HepG2 (cell line): ENCODE results near the gene HSPA1L. TPM values are rescaled to one million over a fixed set of nuclear protein-coding genes. Genes with fewer than 3 reads are reported as not detected.

Source experiments
- ARNT2 ChIP-seq: sonication (generic); formaldehyde crosslinking; IDR thresholded peaks from 2 replicates; pipeline ENCODE4 v1.8.0; 2022; ENCODE audit warnings: mild to moderate bottlenecking, low read depth, missing genetic modification reagents, moderate library complexity
- IKZF1 ChIP-seq: fragments of 450-650 bp; IDR thresholded peaks from 2 replicates; pipeline ENCODE4 v1.7.1; 2016
- JDP2 ChIP-seq: sonication (generic); formaldehyde crosslinking; IDR thresholded peaks from 2 replicates; pipeline ENCODE4 v1.8.1; 2022; ENCODE audit warnings: missing genetic modification reagents, borderline replicate concordance
- LCORL ChIP-seq, 2 experiments: fragments of 450-650 bp in 1 of 2; sonication (generic) in 1 of 2; formaldehyde crosslinking in 1 of 2; IDR thresholded peaks; 2 replicates each; pipeline versions ENCODE4 v1.5.0 to v1.6.1; 2017 to 2020; ENCODE audit warnings: antibody characterized with exemption in 1 of 2, missing genetic modification reagents in 1 of 2
- SSRP1 ChIP-seq: IDR thresholded peaks from 2 replicates; pipeline ENCODE4 v1.6.1; 2016; ENCODE audit warnings: control low read depth
- XBP1 ChIP-seq: sonication (generic); formaldehyde crosslinking; IDR thresholded peaks from 2 replicates; pipeline ENCODE4 v1.5.0; 2020; ENCODE audit warnings: missing genetic modification reagents
- ZFP36L2 ChIP-seq: sonication (generic); formaldehyde crosslinking; IDR thresholded peaks from 2 replicates; pipeline ENCODE4 v1.4.0; 2020; ENCODE audit warnings: missing genetic modification reagents
- ZNF143 ChIP-seq: sonication (generic); formaldehyde crosslinking; IDR thresholded peaks from 2 replicates; pipeline ENCODE4 v1.4.0; 2020; ENCODE audit warnings: missing genetic modification reagents
- ZNF24 ChIP-seq: fragments of 450-650 bp; IDR thresholded peaks from 2 replicates; pipeline ENCODE4 v1.6.1; 2017; ENCODE audit warnings: antibody characterized with exemption, mild to moderate bottlenecking
- ZNF572 ChIP-seq: sonication (generic); formaldehyde crosslinking; IDR thresholded peaks from 2 replicates; pipeline ENCODE4 v1.5.1; 2020; ENCODE audit warnings: mild to moderate bottlenecking, missing genetic modification reagents
- ZNF589 ChIP-seq: sonication (generic); formaldehyde crosslinking; conservative IDR thresholded peaks from 2 replicates; pipeline ENCODE4 v1.8.0; 2022; ENCODE audit warnings: mild to moderate bottlenecking, moderate library complexity, missing genetic modification reagents
- ZNF713 ChIP-seq: sonication (generic); formaldehyde crosslinking; IDR thresholded peaks from 2 replicates; pipeline ENCODE4 v1.4.0; 2020; ENCODE audit warnings: mild to moderate bottlenecking, missing genetic modification reagents
- ZSCAN20 ChIP-seq: sonication (generic); formaldehyde crosslinking; IDR thresholded peaks from 2 replicates; pipeline ENCODE4 v1.4.0; 2020; ENCODE audit warnings: missing genetic modification reagents, mild to moderate bottlenecking, borderline replicate concordance
- polyA plus RNA-seq, 8 experiments: library from polyadenylated mRNA; depleted of rRNA in 3 of 8; stranded (reverse) in 7 of 8; unstranded in 1 of 8; fragments of >200 nt; fragmentation: Illumina TruSeq in 4 of 8; extraction: Trizol in 4 of 8; gene quantifications; 2 replicates each; pipeline versions ENCODE4 v1.2.1 to v1.2.3, GENCODE V29; 2011 to 2016; ENCODE audit warnings: low read depth in 4 of 8, missing spikeins in 1 of 8, mixed read lengths in 1 of 8; ENCODE audit not compliant: insufficient read depth in 1 of 8
- total RNA-seq, 5 experiments: library from RNA; depleted of rRNA; stranded (reverse); fragments of >200 nt; fragmentation: Illumina TruSeq; extraction: Trizol; gene quantifications; 2 replicates each; pipeline ENCODE4 v1.2.3, GENCODE V29; 2016; ENCODE audit warnings: low read depth in 1 of 5
- TF ChIP-seq, protein P1 (sequence below): sonication (generic); formaldehyde crosslinking; IDR thresholded peaks from 2 replicates; pipeline ENCODE4 v1.8.1; 2023; ENCODE audit warnings: mild to moderate bottlenecking, missing genetic modification reagents
- TF ChIP-seq, protein P2 (sequence below): sonication (generic); formaldehyde crosslinking; IDR thresholded peaks from 2 replicates; pipeline ENCODE4 v1.8.1; 2023; ENCODE audit warnings: mild to moderate bottlenecking, moderate library complexity, missing genetic modification reagents
- TF ChIP-seq, protein P3 (sequence below): sonication (generic); formaldehyde crosslinking; IDR thresholded peaks from 2 replicates; pipeline ENCODE4 v1.5.1; 2020; ENCODE audit warnings: missing genetic modification reagents, mild to moderate bottlenecking, borderline replicate concordance
- TF ChIP-seq, protein P4 (sequence below): sonication (generic); formaldehyde crosslinking; conservative IDR thresholded peaks from 2 replicates; pipeline ENCODE4 v1.8.1; 2023; ENCODE audit warnings: missing genetic modification reagents
- TF ChIP-seq, protein P5 (sequence below): IDR thresholded peaks from 2 replicates; pipeline ENCODE4 v1.6.1; 2016
- TF ChIP-seq, protein P6 (sequence below): sonication (generic); formaldehyde crosslinking; IDR thresholded peaks from 2 replicates; pipeline ENCODE4 v1.9.0; 2022; ENCODE audit warnings: missing genetic modification reagents, mild to moderate bottlenecking, borderline replicate concordance

Gene HSPA1L
- total and polyA plus RNA-seq, 2 of the 13 experiments (the other 11 are each of a cell fraction or from before 2014, with no cell fraction given), result 0.55 to 1.0 TPM

DNA sequence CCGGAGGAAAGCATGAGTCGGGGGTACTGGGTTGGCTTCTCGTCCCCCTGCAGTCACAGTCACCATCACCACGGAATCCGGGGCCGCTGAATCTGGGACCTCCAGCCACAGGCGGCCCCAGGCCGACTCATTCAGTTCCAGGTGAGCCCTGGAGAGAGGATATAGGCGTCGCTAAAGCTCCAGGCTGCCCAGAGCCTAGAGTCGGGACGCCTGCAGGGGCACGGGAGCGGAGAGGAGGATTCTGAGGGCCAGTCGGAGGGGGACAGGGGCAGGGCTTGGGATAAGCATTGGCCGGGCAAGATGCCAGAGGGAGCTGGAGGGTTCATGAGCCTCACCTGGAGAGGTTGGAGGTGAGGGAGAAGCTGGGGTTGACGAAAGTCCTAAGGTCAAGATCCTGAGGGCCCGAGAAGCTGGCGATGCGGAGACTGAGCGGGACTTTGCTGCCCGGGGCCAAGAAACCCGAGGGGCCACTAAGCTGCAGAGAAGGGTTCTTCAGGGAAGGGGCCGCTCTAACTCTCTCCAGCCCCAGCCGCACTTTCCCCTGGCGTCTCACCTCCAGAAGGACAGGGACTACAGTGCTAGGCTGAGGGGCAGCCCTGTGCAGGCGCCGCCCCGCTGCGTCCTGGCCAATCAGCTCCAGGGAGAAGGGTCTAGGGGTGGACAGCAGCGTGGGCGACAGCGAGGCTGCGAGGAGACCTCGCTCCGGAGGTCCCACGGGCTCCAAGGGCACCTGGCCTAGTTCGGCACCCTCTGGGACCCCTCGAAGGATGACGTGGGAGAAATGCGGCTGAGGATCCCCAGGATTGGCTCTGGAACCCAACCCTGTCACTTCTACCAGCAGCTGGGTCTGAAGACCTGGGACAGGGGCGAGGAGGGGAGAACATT lies 48.9 kb downstream of the HSPA1L start (continued):
- TF ChIP-seq, protein P1, sequence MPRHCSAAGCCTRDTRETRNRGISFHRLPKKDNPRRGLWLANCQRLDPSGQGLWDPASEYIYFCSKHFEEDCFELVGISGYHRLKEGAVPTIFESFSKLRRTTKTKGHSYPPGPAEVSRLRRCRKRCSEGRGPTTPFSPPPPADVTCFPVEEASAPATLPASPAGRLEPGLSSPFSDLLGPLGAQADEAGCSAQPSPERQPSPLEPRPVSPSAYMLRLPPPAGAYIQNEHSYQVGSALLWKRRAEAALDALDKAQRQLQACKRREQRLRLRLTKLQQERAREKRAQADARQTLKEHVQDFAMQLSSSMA, result 0 out of 2 replicates have a peak, but pooled peaks have one; percentile 58
- TF ChIP-seq ARNT2 (CRISPR knock-in tag), result 0 out of 2 replicates have a peak, but pooled peaks have one; percentile 70
- no peak for TF ChIP-seq ZFP36L2
- TF ChIP-seq, protein P2, sequence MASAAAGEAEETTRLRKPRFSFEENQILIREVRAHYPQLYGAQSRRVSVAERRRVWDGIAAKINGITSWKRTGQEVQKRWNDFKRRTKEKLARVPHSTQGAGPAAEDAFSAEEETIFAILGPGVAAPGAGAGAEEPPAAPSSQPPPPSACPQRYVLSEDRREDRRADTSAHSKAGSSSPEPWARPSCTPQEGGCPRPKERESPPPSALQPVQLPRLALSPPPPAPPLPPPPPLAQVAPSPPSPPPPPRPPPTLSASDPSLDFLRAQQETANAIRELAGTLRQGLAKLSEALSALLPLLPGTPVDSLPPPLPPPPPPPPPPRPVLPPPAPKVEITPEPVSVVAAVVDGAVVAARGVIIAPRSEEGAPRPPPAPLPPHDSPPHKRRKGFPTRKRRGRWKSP, result 0 out of 2 replicates have a peak, but pooled peaks have one; percentile 49
- TF ChIP-seq IKZF1, result no peak
- TF ChIP-seq, protein P3, sequence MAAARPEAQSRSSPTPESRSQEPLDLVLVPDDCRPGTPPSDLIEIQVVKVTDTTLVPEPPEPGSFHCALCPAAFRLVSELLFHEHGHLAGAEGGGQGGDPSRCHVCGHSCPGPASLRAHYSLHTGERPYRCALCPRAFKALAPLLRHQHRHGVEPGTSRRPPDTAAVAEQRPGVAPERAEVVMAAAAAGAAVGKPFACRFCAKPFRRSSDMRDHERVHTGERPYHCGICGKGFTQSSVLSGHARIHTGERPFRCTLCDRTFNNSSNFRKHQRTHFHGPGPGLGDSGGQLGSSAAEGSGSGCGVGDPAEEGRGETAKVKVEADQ (CRISPR knock-in tag), result peak; percentile 74; the same call in 1 of the 2 replicates
- 0 out of 2 replicates have a peak, but pooled peaks have one; percentile 47 for TF ChIP-seq ZSCAN20 (CRISPR knock-in tag)
- no peak for TF ChIP-seq ZNF143 (CRISPR knock-in tag)
- TF ChIP-seq ZNF24, result no peak
- TF ChIP-seq, protein P4, sequence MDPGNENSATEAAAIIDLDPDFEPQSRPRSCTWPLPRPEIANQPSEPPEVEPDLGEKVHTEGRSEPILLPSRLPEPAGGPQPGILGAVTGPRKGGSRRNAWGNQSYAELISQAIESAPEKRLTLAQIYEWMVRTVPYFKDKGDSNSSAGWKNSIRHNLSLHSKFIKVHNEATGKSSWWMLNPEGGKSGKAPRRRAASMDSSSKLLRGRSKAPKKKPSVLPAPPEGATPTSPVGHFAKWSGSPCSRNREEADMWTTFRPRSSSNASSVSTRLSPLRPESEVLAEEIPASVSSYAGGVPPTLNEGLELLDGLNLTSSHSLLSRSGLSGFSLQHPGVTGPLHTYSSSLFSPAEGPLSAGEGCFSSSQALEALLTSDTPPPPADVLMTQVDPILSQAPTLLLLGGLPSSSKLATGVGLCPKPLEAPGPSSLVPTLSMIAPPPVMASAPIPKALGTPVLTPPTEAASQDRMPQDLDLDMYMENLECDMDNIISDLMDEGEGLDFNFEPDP (CRISPR knock-in tag), result no peak
- no peak for TF ChIP-seq LCORL (IDR thresholded peaks at IDR 0.05)
- TF ChIP-seq LCORL (CRISPR knock-in tag; IDR thresholded peaks at IDR 0.05), result peak; percentile 61
- TF ChIP-seq, protein P5, sequence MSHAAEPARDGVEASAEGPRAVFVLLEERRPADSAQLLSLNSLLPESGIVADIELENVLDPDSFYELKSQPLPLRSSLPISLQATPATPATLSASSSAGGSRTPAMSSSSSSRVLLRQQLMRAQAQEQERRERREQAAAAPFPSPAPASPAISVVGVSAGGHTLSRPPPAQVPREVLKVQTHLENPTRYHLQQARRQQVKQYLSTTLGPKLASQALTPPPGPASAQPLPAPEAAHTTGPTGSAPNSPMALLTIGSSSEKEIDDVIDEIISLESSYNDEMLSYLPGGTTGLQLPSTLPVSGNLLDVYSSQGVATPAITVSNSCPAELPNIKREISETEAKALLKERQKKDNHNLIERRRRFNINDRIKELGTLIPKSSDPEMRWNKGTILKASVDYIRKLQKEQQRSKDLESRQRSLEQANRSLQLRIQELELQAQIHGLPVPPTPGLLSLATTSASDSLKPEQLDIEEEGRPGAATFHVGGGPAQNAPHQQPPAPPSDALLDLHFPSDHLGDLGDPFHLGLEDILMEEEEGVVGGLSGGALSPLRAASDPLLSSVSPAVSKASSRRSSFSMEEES (CRISPR knock-in tag), result no peak
- 0 out of 2 replicates have a peak, but pooled peaks have one; percentile 21 for TF ChIP-seq ZNF589
- peak; percentile 72; the same call in 1 of the 2 replicates for TF ChIP-seq ZNF713 (CRISPR knock-in tag)
- no peak for TF ChIP-seq JDP2 (CRISPR knock-in tag)
- TF ChIP-seq SSRP1, result no peak
- TF ChIP-seq XBP1 (CRISPR knock-in tag), result no peak
- TF ChIP-seq, protein P6, sequence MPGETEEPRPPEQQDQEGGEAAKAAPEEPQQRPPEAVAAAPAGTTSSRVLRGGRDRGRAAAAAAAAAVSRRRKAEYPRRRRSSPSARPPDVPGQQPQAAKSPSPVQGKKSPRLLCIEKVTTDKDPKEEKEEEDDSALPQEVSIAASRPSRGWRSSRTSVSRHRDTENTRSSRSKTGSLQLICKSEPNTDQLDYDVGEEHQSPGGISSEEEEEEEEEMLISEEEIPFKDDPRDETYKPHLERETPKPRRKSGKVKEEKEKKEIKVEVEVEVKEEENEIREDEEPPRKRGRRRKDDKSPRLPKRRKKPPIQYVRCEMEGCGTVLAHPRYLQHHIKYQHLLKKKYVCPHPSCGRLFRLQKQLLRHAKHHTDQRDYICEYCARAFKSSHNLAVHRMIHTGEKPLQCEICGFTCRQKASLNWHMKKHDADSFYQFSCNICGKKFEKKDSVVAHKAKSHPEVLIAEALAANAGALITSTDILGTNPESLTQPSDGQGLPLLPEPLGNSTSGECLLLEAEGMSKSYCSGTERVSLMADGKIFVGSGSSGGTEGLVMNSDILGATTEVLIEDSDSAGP, result peak; percentile 78; the same call in 1 of the 2 replicates
- TF ChIP-seq ZNF572, result 0 out of 2 replicates have a peak, but pooled peaks have one; percentile 45
